HG03342 (cell line): ENCODE measurements around the gene ZC3H12C.

Experiments
- ATAC-seq: cut with Tn5 transposase; IDR thresholded peaks from one replicate; pipeline ENCODE4 v1.9.1; 2021; ENCODE audit warnings: mild to moderate bottlenecking, moderate library complexity; ENCODE audit not compliant: unreplicated experiment

ZC3H12C gene

GRCh38 chr11:110147962-110148709 is 54.9 kb downstream of the ZC3H12C start:
- no peak for ATAC-seq

DNA sequence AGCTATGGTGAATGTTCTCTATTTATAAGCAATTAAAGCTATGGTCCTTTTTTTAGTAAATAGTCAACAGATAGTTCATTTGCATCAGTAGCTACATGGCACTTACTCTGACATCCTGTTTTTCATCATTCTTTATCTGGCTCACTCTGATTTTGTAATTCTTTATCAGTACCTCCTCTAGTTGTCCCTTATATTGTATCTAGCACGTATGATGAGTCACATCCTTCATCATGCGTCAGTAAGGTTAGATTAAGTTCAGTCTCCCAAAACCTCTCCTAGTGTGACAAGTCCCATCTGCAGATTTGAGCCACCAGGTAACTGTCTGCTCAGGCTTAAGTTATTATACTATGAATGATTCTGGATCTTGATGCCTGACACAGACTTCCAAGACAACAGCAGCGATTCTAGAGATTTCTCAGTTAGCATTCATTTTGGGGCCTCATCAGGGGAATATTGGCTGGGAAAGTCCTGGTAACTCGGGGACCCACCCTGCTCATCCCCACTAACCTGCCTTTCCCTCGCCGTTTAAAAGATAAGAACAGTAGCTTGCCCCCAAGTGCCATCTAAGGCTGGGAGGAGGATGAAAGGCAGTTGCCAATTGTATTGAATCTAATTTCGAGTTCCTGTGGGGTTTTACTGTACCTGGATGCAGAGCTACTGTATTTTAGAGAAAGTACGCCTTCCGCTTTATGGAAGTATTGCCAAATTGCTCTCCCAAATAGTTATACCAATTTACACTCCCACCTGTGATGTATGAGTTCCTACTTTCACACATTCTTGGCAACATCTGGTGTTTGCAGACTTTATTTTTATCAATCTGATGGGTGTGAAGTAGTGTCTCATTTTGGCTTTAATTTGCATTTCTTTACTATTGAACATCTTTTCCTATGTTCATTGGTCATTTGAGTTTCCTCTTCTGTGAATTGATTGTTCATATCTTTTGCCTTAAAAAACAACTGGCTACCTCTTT is 55.9 kb downstream of the ZC3H12C start:
- ATAC-seq: peak; percentile 62

DNA sequence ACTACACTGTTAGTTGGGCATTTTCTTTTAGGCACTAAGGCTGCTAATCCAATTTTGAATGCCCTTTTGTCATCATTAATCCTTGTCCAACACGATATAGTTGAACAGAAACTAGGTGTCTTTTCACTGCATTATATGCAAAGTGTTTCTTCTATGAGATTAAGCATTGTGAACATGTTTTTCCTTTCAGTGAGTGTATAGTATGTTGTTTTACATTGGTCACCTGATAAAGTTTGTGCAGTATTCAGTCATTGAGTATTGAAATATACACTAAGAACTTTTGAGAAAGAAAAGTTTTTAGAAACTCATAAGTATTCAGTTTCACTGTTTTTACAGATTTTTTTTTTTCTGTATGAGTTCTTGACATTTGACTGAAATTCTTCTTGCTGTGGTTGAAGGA is 59.0 kb downstream of the ZC3H12C start:
- no peak for ATAC-seq

DNA sequence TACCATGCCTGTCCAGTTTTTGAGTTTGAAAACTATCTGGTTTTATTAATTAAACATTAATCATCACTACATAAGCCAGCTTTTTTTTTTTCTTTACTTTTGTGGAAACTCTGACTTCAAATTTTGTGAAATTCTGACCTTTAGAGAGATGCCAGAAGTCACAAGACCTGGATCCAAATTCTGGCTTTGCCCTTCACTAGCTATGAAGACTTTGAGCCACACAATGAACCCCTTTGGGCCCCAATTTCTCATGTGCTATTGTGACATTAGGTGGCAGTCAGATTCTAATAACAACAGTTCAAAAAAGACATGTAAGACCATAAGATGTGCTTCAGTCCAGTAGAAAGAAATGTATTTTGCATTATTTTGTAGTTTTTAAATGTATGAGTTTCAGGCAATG is 60.3 kb downstream of the ZC3H12C start:
- ATAC-seq: no peak

- ATAC-seq: no peak
Measured at GRCh38 chr11:110156503-110156902, 63.3 kb downstream of the ZC3H12C start.

DNA sequence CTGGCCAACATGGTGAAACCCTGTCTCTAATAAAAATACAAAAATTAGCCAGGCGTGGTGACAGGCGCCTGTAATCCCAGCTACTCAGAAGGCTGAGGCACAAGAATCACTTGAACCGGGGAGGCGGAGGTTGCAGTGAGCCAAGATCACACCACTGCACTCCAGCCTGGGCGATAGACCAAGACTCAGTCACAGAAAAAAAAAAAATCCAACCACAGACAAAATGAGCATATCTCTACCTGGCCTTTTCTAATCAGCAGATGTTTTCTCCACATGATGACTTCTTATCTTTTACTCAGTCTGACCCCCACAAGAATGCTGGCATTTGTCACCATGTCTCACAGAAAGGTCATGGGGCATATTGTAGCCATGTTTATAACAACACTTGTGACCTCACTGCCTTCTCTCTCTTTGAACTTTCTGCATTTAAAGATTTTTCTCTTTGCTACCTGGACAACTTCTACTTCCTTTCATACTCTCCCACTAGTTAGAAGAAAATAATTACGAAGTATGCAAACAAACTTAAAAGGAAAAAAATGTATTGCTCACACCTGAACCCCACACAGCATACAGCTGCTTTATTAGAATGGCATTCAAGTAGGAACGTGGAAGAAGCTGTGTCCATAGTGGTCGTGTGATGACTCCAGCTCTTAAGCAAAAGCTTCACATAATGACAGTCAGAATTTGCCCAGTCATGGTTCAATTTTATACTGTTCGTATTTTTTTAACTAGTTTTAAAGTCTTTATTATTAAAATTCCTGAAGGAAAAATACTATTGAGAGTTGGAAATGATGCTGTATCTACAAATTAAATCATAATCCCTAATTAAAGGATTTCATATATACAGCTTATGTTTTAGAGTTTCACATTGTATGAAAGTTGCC is 65.4 kb downstream of the ZC3H12C start:
- no peak for ATAC-seq

DNA sequence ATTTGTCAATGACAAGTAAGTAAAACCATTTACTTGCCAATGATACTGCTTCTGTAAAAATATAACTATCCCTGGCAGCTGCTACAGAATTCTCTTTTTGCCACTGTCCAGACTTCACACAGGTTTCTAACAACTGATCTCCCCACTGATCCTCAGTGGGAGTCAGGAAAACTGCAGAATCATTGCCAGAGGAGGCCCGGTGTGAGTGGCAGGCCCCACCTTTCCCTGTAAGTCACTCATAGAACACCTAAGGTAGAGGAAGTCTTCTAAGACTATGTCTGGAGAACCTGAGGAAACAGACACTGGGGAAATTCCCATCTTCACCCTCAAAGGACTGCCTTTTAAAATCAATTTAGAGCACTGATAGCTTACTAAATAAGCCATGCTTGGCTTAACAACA is 66.3 kb downstream of the ZC3H12C start:
- no peak for ATAC-seq

GRCh38 chr11:110160016-110160415 is 66.8 kb downstream of the ZC3H12C start:
- no peak for ATAC-seq

GRCh38 chr11:110160437-110160836 is 67.2 kb downstream of the ZC3H12C start:
- ATAC-seq: no peak

- ATAC-seq: no peak
Measured at GRCh38 chr11:110161061-110161460, 67.9 kb downstream of the ZC3H12C start.

DNA sequence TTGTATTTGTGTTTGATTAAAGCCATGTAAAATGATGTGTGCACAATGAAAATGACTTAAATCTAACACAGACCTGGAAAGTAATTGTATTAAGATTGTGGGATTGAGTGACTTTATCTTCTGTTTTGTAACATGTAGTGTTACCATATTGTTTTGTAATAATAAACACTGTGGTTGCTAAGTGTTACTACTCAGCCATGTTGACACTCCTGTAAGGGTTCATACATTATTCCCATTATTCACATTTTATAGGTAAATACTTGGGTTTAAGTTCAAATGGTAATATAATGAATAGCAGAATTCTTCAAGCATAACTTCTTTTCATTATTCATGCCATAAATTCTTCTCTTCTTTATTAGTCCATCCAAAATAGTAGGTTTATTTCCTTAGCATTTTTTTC is 69.0 kb downstream of the ZC3H12C start:
- no peak for ATAC-seq

DNA sequence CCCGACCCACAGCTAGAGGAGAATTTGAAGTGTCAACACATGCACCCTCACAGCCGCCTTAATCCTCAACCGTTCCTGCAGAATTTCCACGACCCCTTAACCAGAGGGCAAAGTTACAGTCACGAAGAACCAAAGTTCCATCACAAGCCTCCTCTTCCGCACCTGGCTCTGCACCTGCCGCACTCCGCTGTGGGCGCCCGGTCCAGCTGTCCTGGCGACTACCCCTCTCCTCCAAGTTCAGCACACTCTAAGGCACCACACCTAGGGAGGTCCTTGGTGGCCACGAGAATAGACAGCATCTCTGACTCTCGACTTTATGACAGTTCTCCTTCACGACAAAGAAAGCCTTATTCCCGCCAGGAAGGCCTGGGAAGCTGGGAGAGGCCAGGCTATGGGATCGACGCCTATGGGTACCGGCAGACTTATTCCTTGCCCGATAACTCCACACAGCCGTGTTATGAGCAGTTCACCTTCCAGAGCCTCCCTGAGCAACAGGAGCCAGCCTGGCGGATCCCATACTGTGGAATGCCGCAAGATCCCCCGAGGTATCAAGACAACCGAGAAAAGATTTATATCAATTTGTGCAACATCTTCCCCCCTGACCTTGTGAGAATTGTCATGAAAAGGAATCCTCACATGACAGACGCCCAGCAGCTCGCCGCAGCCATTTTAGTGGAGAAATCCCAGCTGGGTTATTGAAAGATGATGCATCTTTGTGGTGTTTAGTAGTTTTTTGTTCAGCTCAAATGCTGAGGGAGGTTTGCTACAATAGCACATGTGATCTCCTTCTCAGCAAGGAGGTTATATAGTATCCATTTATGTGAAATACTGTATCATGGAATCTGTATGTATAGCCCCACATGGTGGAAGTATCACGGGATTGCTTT is 72.1 kb downstream of the ZC3H12C start:
- ATAC-seq: no peak

DNA sequence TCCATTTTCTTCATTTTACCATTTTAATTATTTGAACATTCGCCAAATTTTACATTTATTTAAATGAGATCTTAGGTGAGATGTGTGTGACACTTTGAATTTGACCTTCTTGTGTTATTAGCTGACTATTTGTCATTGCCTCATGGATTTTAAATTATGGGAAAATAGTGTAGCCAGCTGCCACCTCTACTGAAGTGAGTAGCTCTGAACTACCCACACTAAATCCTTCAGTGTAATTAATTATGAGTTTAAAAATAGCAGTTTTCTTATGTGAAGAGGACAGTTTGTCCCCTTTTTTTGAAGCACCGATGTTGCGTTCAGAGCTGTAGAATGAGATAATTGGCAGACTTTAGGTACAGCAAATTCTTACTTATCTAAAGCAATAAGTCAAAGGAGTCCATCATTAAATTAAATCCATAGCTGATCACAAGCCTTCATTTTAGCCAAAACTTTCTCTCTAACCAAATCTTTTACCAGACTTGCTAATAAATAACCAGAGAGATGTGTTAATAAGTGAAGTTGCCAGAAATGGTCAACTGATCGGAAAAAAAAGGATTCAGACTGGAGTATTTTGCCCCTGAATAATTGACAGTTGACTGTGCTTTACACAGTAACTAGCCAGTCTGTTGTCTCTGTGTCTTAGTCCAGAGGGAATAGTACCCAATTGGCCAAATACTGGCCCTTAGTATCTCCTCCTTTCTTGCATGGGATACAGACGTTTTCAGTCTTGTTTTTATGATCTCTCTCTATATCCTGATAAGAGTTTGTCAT is 75.0 kb downstream of the ZC3H12C start:
- ATAC-seq: no peak

GRCh38 chr11:110169738-110170137 is 76.5 kb downstream of the ZC3H12C start:
- ATAC-seq: no peak

DNA sequence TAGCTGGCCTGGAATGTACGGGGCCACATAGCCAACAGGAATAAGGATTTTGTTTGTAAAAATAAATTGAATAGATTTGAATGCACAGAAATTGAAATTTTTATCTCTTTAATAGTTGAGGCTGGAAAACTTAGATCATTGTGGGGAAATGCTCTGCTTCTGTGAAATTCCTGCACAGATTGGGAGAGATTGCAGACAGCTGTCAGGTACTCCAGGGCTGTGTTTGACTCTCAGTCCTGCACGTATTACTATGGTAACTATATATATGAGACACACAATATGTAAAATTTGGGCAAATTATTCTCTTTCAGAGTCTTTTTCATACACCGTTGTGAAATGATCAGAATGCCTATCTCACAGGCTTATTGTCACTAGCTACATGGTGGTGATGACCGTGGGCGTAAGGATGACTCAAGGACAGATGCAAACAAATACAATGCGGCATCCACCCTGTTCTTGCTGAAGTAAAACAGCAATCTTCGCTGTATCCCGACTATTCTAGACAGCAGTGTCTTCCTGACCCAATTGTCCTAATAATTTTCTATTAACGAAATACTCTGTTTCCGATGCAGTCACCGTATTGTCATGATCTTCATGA is 79.4 kb downstream of the ZC3H12C start:
- no peak for ATAC-seq

GRCh38 chr11:110173811-110174644 is 80.8 kb downstream of the ZC3H12C start:
- ATAC-seq: peak; percentile 58

GRCh38 chr11:110174645-110175310 is 81.6 kb downstream of the ZC3H12C start:
- ATAC-seq: no peak
